MM.1S (cell line): ENCODE measurements around the gene MLPH.

Experiments used
- DNase-seq: peaks from one replicate; pipeline ENCODE4 v3.0.0-alpha.2; 2015
- H2AFZ ChIP-seq: fragments of 300-600 bp; sonication (generic); 2 replicates; pipeline ENCODE4 v1.6.0; 2016; ENCODE audit warnings: antibody characterized with exemption, low read length
- H3F3A ChIP-seq: fragments of 300-600 bp; sonication (generic); 2 replicates; pipeline ENCODE4 v1.6.1; 2016; ENCODE audit warnings: mild to moderate bottlenecking, antibody characterized with exemption, low read length, moderate library complexity, mixed read lengths; ENCODE audit not compliant: insufficient read depth
- H3K27ac ChIP-seq: fragments of 300-600 bp; sonication (generic); 2 replicates; pipeline ENCODE4 v1.5.1; 2016; ENCODE audit warnings: mild to moderate bottlenecking, low read length
- H3K27me3 ChIP-seq: fragments of 300-600 bp; sonication (generic); replicated peaks from 2 replicates; pipeline ENCODE4 v1.6.0; 2016; ENCODE audit warnings: low read length; ENCODE audit not compliant: insufficient read depth
- H3K36me3 ChIP-seq: fragments of 300-600 bp; sonication (generic); replicated peaks from 2 replicates; pipeline ENCODE4 v1.6.1; 2016; ENCODE audit warnings: mild to moderate bottlenecking, low read length, mixed read lengths; ENCODE audit not compliant: insufficient read depth
- H3K4me1 ChIP-seq: fragments of 300-600 bp; sonication (generic); 2 replicates; pipeline ENCODE4 v1.6.1; 2016; ENCODE audit warnings: low read length, mixed read lengths
- H3K4me2 ChIP-seq: fragments of 300-600 bp; sonication (generic); 2 replicates; pipeline ENCODE4 v1.6.0; 2016; ENCODE audit warnings: low read depth, low read length
- H3K4me3 ChIP-seq: fragments of 300-600 bp; sonication (generic); 2 replicates; pipeline ENCODE4 v1.5.1; 2016; ENCODE audit warnings: low read length, mixed read lengths
- H3K79me2 ChIP-seq: fragments of 300-600 bp; sonication (generic); 2 replicates; pipeline ENCODE4 v1.6.1; 2016; ENCODE audit warnings: mixed run types, low read length, mixed read lengths
- H3K9ac ChIP-seq: fragments of 300-600 bp; sonication (generic); 2 replicates; pipeline ENCODE4 v1.6.1; 2016; ENCODE audit warnings: low read length, mixed read lengths
- H3K9me2 ChIP-seq: fragments of 300-600 bp; sonication (generic); replicated peaks from 2 replicates; pipeline ENCODE4 v1.6.1; 2016; ENCODE audit warnings: mild to moderate bottlenecking, low read length, mixed read lengths; ENCODE audit not compliant: insufficient read depth
- H3K9me3 ChIP-seq: fragments of 300-600 bp; sonication (generic); replicated peaks from 2 replicates; pipeline ENCODE4 v1.6.1; 2016; ENCODE audit warnings: mild to moderate bottlenecking, low read length, mixed read lengths; ENCODE audit not compliant: insufficient read depth
- H4K20me1 ChIP-seq: fragments of 300-600 bp; sonication (generic); 2 replicates; pipeline ENCODE4 v1.6.1; 2016; ENCODE audit warnings: mild to moderate bottlenecking, low read length, moderate library complexity, mixed read lengths; ENCODE audit not compliant: insufficient read depth
- EZH2 ChIP-seq: fragments of 300-600 bp; sonication (generic); optimal IDR thresholded peaks from 2 replicates; pipeline ENCODE3; 2017; ENCODE audit warnings: low read depth, mild to moderate bottlenecking, antibody characterized with exemption, low read length, mixed read lengths
- EZH2phosphoT487 ChIP-seq: fragments of 300-600 bp; sonication (generic); IDR thresholded peaks from 2 replicates; pipeline ENCODE4 v1.6.1; 2018; ENCODE audit warnings: antibody characterized with exemption, low read length
- TF ChIP-seq, protein P1 (sequence below): fragments of 300-600 bp; sonication (generic); IDR thresholded peaks from 2 replicates; pipeline ENCODE4 v1.5.1; 2016; ENCODE audit warnings: antibody characterized with exemption, low read length, mixed read lengths

The MLPH gene

DNA sequence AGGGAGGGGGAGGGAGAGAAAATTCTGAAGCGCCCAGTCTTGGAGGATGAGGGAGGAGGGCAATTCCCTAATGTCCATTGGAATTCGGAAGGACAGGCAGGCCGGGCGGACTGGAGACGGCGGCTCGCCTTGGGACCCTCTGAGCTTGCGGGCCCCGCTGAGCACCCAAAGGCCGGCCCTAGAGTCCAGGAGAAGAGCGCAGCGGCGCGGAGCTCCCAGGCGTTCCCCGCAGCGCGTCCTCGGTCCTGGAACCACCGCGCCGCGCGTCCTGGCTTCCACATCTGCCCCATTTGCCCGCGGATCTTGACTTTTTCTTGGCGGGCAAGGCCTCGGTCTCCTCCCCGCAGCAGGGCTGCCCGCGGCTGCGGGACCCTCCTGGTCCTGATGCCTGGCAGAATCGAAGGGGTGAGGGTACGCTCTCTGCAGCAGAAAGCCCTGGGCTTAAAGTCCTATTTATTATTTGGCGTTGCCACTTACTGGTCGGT is 675 bp upstream of the MLPH start:
- Histone ChIP-seq H3K9me2 (no peaks in the 10 kb centered on the region), H3K4me1 (no peaks in the 10 kb centered on the region), H3K27ac (no peak overlapping the region), H3K27me3 (peaks cover 33% of the 10 kb centered on the region), H3K4me3 (no peak overlapping the region), H3K9ac (no peak overlapping the region), H3F3A (no peaks in the 10 kb centered on the region), H3K4me2 (no peak overlapping the region), H3K9me3 (no peaks in the 10 kb centered on the region), H3K79me2 (no peaks in the 10 kb centered on the region), H2AFZ (no peak overlapping the region), H3K36me3 (no peaks in the 10 kb centered on the region), H4K20me1 (no peaks in the 10 kb centered on the region)
- TF ChIP-seq EZH2 (no peak), EZH2phosphoT487 (no peak)
- TF ChIP-seq, protein P1, sequence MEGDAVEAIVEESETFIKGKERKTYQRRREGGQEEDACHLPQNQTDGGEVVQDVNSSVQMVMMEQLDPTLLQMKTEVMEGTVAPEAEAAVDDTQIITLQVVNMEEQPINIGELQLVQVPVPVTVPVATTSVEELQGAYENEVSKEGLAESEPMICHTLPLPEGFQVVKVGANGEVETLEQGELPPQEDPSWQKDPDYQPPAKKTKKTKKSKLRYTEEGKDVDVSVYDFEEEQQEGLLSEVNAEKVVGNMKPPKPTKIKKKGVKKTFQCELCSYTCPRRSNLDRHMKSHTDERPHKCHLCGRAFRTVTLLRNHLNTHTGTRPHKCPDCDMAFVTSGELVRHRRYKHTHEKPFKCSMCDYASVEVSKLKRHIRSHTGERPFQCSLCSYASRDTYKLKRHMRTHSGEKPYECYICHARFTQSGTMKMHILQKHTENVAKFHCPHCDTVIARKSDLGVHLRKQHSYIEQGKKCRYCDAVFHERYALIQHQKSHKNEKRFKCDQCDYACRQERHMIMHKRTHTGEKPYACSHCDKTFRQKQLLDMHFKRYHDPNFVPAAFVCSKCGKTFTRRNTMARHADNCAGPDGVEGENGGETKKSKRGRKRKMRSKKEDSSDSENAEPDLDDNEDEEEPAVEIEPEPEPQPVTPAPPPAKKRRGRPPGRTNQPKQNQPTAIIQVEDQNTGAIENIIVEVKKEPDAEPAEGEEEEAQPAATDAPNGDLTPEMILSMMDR = no peak
- DNase-seq = no peak

DNA sequence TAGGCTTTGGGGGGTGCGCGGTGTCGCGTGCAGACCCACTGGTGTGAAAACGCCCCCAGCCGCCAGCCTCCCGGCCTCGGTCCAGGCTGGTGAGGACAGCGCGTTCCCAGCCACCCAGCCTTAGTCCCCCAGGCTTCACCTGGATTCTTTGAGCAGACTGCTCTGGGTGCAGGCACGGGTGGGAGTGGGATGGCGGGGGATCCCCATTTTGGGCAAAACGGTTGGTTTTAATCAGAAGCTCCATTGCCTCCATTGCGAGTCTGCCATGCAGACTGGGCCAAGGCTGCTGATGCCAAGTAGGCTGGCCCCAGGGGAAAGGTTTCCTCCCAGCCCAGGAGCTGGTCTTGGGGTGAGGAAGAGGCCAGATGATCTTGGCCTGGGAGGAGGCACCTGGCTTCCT is 445 bp downstream of the MLPH start:
- no peaks in the 10 kb centered on the region for H3K79me2 ChIP-seq
- H3K36me3 ChIP-seq = no peaks in the 10 kb centered on the region
- no peak overlapping the region for H3K4me2 ChIP-seq
- H3K4me1 ChIP-seq = no peaks in the 10 kb centered on the region
- no peak overlapping the region for H3K27ac ChIP-seq
- DNase-seq = no peak
- no peaks in the 10 kb centered on the region for H3F3A ChIP-seq
- H3K9me2 ChIP-seq = no peaks in the 10 kb centered on the region
- no peak overlapping the region for H3K4me3 ChIP-seq
- H3K9ac ChIP-seq = no peak overlapping the region
- no peaks in the 10 kb centered on the region for H4K20me1 ChIP-seq
- peaks cover 33% of the 10 kb centered on the region for H3K27me3 ChIP-seq
- H3K9me3 ChIP-seq = no peaks in the 10 kb centered on the region
- TF ChIP-seq, protein P1 = no peak
- TF ChIP-seq EZH2 = no peak
- TF ChIP-seq EZH2phosphoT487 = no peak
- no peak overlapping the region for H2AFZ ChIP-seq

DNA sequence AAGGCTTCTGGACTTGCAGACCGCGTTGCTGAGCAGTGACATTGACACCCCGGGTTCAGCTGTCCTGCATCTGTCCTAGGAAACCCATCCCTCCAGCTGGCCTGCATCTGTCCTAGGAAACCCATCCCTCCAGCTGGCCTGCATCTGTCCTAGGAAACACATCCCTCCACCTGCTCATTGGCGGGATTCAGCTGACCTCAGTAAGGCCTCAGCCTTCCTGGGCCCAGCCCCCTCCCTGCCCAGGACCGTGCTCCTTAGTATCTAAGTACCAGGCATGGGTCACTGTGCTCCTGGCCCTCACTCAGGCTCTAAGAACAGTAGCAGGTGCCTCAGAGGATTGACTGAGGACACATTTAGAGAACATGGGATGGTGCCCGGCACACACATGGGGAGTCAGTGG is 1.2 kb downstream of the MLPH start:
- DNase-seq = no peak
- H3F3A ChIP-seq = no peaks in the 10 kb centered on the region

More for the DNA sequence above, 1.2 kb downstream of the MLPH start:
- no peak overlapping the region for H3K4me2 ChIP-seq
- TF ChIP-seq EZH2 (no peak), EZH2phosphoT487 (no peak)
- TF ChIP-seq, protein P1 = no peak
- H4K20me1 ChIP-seq = no peaks in the 10 kb centered on the region
- no peak overlapping the region for H3K27ac ChIP-seq
- H3K79me2 ChIP-seq = no peaks in the 10 kb centered on the region
- H3K4me3 ChIP-seq = no peak overlapping the region
- no peaks in the 10 kb centered on the region for H3K9me3 ChIP-seq
- no peaks in the 10 kb centered on the region for H3K9me2 ChIP-seq
- H3K36me3 ChIP-seq = no peaks in the 10 kb centered on the region
- no peak overlapping the region for H2AFZ ChIP-seq
- H3K27me3 ChIP-seq = peaks cover 40% of the 10 kb centered on the region
- H3K9ac ChIP-seq = no peak overlapping the region
- no peaks in the 10 kb centered on the region for H3K4me1 ChIP-seq
